Ecto neural progenitor cell (in vitro differentiated cells): ENCODE data around the gene ABHD15.

Source experiments
- DNase-seq: peaks from one replicate; pipeline ENCODE4 v3.0.0-alpha.2; 2018; ENCODE audit warnings: low spot score

The ABHD15 gene

GRCh38 chr17:29533976-29534375 is 32.9 kb downstream of the ABHD15 start:
- DNase-seq, result no peak

- DNase-seq, result no peak
Measured at GRCh38 chr17:29526322-29526721, 40.5 kb downstream of the ABHD15 start.

GRCh38 chr17:29524692-29525091 is 42.1 kb downstream of the ABHD15 start:
- no peak for DNase-seq

- no peak for DNase-seq
Measured at GRCh38 chr17:29518359-29518758, 48.5 kb downstream of the ABHD15 start.

GRCh38 chr17:29514792-29515191 is 52.0 kb downstream of the ABHD15 start:
- DNase-seq, result no peak

GRCh38 chr17:29510953-29511352 is 55.9 kb downstream of the ABHD15 start:
- no peak for DNase-seq
